Transverse colon (tissue), 3 donors: ENCODE data around the gene PCSK5.

Source experiments
- EP300 ChIP-seq: sonication (generic); formaldehyde crosslinking; IDR thresholded peaks from one replicate; pipeline ENCODE4 v1.6.1; 2017; ENCODE audit warnings: antibody characterized with exemption, low read depth
- TF ChIP-seq, protein P1 (sequence below), 5 experiments: fragments of 200-600 bp in 3 of 5; fragments of 450-650 bp in 2 of 5; sonication (generic) in 3 of 5; IDR thresholded peaks; 1 replicate in 2 of 5; 2 replicates in 3 of 5; pipeline ENCODE4 v1.5.1; 2016 to 2017; ENCODE audit warnings: antibody characterized with exemption in 5 of 5, inconsistent platforms in 3 of 5, mild to moderate bottlenecking in 2 of 5, moderate library complexity in 1 of 5

DNA sequence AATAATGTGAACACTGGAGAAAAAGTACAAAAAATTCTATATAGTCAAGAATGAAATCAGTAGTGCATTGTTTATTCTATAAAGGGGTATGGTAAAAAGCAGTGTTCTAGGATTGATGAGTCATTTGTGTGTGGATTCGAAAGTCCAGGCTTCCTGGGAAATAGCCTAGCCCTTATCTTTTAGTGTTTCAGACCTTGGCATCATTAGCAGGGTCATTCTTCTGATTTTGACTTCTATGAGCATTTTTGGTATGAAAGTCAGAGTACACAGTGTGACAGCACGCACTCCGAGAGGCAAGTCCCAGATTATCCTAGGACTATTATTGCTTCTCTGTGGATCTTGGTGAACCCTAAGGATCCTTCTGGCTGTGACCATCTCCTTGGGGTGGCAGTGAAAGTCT, 16.9 kb downstream of the PCSK5 start:
- TF ChIP-seq, protein P1, sequence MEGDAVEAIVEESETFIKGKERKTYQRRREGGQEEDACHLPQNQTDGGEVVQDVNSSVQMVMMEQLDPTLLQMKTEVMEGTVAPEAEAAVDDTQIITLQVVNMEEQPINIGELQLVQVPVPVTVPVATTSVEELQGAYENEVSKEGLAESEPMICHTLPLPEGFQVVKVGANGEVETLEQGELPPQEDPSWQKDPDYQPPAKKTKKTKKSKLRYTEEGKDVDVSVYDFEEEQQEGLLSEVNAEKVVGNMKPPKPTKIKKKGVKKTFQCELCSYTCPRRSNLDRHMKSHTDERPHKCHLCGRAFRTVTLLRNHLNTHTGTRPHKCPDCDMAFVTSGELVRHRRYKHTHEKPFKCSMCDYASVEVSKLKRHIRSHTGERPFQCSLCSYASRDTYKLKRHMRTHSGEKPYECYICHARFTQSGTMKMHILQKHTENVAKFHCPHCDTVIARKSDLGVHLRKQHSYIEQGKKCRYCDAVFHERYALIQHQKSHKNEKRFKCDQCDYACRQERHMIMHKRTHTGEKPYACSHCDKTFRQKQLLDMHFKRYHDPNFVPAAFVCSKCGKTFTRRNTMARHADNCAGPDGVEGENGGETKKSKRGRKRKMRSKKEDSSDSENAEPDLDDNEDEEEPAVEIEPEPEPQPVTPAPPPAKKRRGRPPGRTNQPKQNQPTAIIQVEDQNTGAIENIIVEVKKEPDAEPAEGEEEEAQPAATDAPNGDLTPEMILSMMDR (IDR thresholded peaks at IDR 0.05), result no peak
- no peak for TF ChIP-seq EP300
